LHCN-M2 (cell line): ENCODE results near the gene RAB44. TPM values are rescaled to one million over a fixed set of nuclear protein-coding genes. Genes with fewer than 3 reads are reported as not detected.
A peak's percentile ranks its signal among the peaks of the same experiment; 100 is the strongest.

ENCODE experiments used
- DNase-seq: peaks from one replicate; pipeline ENCODE4 v3.0.0-alpha.2; 2012; ENCODE audit warnings: low read depth
- total RNA-seq: library from RNA; depleted of rRNA; stranded (reverse); fragments of >200 nt; gene quantifications from 2 replicates; pipeline ENCODE4 v1.2.3, GENCODE V29; 2014; rRNA removed

RAB44 gene
- total RNA-seq, 1 experiment from 2014 or later, result not detected

GRCh38 chr6:36769183-36769675 lies 71.6 kb downstream of the RAB44 start:
- no peak for DNase-seq

- peak; percentile 62 for DNase-seq
These were observed 72.3 kb downstream of the RAB44 start for GRCh38 chr6:36769676-36770499.

- DNase-seq, result no peak
These were observed 73.5 kb downstream of the RAB44 start for GRCh38 chr6:36771145-36771544.

- DNase-seq, result no peak
These were observed 74.8 kb downstream of the RAB44 start for GRCh38 chr6:36772397-36772796.

- DNase-seq, result no peak
These were observed 76.7 kb downstream of the RAB44 start for GRCh38 chr6:36774331-36774730.

- no peak for DNase-seq
These were observed 78.5 kb downstream of the RAB44 start for GRCh38 chr6:36776167-36776566.

GRCh38 chr6:36777801-36778200 lies 80.2 kb downstream of the RAB44 start:
- no peak for DNase-seq

- DNase-seq, result no peak
These were observed 81.6 kb downstream of the RAB44 start for GRCh38 chr6:36779227-36779626.

- no peak for DNase-seq
These were observed 83.0 kb downstream of the RAB44 start for GRCh38 chr6:36780442-36781177.

GRCh38 chr6:36781669-36782068 lies 84.0 kb downstream of the RAB44 start:
- DNase-seq, result no peak

Other genes starting within 250 kb of the RAB44 start
- 29.5 and 36.9 TPM in 2 replicates for gene STK38, start 150.3 kb upstream of the RAB44 start, total RNA-seq
- gene SRSF3, start 103.5 kb upstream of the RAB44 start, total RNA-seq, result 137 and 181 TPM in 2 replicates
- gene CDKN1A, start 19.1 kb upstream of the RAB44 start, total RNA-seq, result 560 and 669 TPM in 2 replicates
- not detected in 2 replicates for gene CPNE5, start 141.6 kb downstream of the RAB44 start, total RNA-seq
- 38.9 and 43.3 TPM in 2 replicates for gene PPIL1, start 177.0 kb downstream of the RAB44 start, total RNA-seq
- 43.6 and 44.8 TPM in 2 replicates for gene C6orf89, start 188.1 kb downstream of the RAB44 start, total RNA-seq